HG03558 (cell line): ENCODE data around the gene LARP6.
"Not testable (repeated sequence)": the region's sequence is repeated elsewhere in the genome, so short reads cannot be mapped to it uniquely, and the experiment has no call there.

Source experiments
- ATAC-seq: cut with Tn5 transposase; IDR thresholded peaks from one replicate; pipeline ENCODE4 v1.9.1; 2021; ENCODE audit warnings: moderate number of reproducible peaks; ENCODE audit not compliant: unreplicated experiment; ENCODE audit errors: extremely low read depth

The LARP6 gene

DNA sequence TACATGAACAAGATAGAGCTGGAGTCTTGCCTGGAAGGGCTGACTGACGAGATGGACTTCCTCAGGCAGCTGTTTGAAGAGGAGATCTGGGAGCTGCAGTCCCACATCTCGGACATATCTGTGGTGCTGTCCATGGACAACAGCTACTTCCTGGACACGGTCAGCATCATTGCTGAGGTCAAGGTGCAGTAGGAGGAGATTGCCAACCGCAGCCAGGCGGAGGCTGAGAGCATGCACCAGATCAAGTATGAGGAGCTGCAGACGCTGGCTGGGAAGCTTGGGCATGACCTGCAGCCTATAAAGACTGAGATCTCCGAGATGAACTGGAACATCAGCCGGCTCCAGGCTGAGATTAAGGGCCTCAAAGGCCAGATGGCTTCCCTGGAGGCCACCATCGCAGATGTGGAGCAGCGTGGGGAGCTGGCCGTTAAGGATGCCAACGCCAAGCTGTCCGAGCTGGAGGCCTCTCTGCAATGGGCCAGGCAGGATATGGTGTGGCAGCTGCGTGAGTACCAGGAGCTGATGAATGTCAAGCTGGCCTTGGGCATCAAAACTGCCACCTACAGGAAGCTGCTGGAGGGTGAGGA lies 5.5 kb upstream of the LARP6 start:
- no peak for ATAC-seq

DNA sequence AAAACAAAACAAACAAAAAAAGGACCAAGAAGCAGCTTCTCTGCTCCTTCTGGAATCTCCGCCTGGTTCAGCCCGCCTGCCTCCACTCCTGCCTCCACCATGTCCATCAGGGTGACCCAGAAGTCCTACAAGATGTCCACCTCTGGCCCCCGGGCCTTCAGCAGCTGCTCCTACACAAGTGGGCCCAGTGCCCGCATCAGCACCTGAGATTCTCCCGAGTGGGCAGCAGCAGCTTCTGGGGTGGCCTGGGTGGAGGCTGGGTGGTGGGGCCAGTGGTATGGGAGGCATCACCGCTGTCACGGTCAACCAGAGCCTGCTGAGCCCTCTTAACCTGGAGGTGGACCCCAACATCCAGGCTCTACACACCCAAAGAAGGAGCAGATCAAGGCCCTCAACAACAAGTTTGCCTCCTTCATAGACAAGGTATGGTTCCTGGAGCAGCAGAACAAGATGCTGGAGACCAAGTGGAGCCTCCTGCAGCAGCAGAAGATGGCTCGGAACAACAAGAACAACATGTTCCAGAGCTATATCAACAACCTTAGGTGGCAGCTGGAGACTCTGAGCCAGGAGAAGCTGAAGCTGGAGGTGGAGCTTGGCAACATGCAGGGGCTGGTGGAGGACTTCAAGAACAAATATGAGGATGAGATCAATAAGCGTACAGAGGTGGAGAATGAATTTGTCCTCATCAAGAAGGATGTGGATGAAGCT lies 4.8 kb upstream of the LARP6 start:
- ATAC-seq, result not testable (repeated sequence)

DNA sequence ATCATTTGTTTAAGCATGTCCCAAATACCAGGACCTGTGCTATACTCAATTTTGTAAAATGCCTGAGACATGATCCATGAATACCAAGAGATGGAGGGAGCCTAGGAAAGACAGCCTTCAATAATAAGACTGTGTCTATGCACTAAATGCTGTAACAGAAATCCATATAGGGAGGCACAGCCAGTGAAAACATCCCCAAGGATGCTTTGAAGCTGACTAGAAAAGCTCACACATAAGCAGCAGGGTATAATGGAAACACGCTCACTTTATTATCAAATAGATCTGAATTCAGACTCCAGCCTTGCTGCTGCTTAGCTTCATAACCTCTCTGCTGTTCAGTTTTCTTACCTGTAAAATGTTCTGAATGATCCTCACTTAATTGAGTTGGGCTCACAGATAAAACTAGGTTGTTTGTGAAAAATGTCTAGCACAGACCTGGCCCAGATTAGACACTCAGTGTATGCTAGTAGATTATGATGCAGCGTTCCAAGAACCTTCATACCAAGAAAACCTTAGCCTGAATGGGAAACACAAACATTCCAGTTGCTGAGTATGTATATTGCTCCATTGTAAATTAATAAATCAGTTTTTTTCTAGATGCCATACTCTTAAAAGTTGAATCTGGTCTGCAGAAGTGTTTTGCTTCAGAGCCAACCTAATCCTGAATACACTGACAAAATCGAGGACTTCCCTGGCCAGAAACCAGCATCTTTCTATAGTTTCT lies 3.8 kb upstream of the LARP6 start:
- no peak for ATAC-seq

DNA sequence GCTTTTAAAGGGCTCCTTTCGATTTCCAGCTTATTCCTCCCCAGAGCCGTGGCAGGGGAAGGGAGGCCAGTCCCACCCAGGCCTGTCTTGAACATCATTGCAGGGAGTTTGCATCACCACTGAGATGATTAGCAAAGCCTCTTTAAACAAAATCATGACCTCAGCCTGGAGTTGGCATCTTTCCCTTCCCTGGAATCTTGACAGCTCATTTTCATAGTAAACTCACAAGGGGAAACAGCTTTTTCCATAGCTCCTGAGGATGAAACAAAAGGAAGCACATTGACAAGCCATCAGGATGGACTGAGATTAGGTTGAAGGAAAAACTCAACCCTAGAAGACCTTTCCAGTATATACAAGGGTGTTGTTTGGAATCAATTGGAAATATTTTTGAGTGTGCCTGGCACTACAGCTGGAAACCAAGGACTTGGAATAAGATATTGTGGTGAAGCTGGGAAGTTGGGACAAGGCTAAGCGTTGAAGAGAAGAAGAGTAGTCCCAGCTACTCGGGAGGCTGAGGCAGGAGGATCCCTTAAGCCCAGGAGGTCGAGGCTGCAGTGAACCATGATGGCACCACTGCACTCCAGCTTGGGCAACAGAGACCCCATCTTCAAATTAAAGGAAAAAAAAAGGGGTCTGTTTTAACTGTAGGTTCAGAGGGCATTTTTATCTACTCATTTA lies 3.1 kb upstream of the LARP6 start:
- no peak for ATAC-seq

DNA sequence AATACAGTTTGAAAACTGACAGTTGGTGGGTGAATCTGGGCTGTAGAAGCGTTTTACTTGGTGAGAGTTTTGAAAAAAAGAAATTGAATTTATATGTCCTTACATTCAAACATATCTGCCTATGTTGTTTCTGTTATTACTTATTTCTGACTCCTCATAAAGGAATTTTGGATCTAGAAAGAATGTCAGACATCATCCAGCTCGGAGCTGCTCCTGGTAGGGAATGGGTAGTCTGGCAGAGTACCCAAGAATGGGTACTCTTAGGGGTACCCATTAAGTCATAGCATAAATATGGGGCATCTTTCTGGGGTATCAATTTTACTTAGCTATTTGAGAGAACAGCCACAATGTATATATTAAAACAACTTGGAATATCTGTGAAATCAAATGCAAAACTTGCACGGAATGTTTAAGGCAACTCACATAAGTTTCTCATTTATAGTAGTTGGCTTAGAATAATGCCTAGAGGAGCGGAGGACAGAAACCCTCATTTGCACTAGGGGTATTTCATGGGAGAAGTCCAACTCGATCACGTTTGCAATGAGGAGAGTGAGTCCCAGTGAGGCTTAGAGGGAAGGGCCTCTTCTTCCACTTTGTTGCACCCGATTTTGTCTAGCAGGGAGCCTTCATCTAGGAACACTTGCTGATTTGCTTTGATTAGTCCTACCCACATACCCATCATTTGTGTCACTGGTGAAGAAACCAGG lies 2.4 kb upstream of the LARP6 start:
- no peak for ATAC-seq

DNA sequence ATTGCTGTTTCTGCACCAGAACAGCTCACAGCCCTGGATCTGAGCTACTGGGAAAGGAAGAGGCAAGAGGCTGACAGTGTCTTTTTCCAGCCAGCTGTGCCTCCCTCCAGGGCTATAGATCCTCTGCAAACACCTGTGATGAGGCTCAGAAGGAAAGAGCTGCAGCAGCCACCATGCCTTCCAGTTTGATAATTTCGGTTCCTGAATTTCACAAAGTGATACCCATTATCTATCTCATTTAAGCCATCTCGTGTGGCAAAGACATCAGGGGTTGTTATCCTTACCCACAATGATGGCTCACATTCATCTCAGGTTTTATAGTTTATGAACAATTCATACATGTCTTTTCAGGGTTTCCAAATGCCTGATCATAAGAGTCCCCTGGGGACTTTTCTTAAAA lies 1.8 kb upstream of the LARP6 start:
- ATAC-seq, result no peak

DNA sequence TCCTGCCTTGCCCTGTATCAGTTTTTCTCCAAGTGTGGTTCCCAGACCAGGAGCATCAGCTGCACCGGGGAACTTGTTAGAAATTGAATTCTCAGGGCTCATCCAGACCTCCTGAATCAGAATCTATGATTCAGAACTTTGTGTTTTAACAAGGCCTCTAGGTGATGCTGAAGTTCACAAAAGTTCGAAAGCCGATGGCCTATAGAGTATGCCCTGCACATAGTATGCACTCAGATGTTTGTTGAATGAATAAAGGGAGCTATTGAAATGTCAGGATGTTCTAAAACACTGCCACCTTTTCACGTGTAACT lies 664 bp upstream of the LARP6 start:
- ATAC-seq, result no peak

DNA sequence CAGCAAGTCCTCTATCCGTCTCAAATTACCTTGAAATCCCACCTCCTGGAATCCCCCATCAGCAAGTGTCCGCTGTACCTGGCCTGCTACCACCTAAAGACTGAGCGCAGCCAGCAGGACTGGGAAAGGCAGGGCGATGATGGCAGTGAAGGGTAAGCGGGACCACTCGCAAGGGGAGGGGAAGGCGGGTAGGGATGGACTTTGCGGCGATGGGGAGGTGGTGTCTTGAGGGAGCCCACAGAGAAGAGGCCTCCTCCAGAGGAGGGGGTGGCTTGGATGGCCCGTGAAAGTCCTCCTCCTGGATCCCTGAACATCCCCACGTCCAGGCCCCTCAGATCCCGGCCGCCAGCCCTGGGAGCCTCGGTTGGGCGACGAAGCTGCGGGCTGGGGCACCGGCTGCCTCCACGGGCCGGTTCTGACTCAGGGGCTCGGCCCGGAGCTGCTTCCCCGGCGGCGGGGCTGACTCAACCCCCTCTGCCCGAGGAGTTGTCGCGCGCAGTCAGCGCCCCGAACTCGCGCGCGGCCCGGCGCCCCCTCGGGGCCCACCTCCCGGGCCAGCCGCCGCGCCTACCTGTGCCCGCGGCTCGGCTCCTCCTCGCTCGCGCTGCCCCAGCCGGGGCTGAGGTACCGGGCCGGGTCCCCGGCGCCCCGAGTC lies 512 bp downstream of the LARP6 start:
- no peak for ATAC-seq

DNA sequence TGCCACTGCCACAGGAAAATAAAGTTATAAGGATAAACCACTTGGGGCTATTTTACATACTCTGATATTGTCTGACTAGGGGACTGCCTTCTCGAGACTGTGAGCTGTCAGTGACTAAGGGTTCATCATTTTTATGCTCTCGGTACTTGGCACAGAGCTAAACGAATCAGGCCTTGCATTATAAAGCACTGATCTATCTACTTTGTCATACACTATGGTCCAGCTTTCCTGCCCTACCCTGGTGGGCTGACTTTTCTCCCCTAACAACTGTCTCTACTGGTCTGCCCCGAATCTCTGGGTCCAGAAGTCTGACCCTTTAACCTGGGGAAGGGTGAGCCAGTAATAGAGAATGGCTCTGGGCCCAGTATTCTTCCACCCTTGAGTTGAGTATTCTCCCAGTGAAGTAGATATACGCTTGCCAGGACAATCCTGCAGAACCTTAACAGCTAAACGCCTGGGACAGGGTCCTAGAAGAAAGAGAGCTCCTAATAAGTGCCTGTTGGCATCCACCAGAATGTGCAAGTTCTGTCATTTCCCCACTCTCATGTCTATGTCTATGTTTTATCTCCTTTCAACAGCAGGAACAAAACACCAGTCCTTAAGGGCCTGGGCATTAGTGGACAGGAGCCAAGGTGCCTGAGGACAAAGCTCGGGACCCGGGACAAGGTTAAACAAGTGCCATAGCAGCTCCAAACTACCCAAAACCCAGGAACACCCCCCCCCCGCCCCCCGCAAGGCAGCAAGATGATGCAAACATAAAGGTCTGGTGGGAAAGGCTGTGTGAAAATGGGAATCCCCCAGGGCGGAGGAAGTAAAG lies 1.2 kb downstream of the LARP6 start:
- no peak for ATAC-seq

DNA sequence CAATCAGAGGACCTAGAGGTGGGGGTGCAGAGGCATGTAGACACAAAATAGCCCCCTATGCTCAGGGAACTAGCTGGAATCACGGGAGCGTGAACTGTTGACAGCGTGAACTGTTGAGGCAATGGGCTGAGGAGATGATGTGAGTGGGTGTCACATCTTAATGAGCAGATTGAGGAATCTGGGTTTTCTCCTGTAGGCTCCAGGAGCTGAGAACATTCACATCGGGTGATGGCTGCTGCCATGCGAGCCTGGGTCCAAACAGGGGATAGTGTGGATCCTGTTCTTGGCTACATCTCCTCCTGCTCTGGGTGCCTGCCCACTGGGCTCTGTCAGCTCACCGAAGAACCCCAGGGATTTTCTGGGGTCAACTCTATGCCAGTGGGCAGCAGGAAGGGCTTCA lies 2.1 kb downstream of the LARP6 start:
- no peak for ATAC-seq

DNA sequence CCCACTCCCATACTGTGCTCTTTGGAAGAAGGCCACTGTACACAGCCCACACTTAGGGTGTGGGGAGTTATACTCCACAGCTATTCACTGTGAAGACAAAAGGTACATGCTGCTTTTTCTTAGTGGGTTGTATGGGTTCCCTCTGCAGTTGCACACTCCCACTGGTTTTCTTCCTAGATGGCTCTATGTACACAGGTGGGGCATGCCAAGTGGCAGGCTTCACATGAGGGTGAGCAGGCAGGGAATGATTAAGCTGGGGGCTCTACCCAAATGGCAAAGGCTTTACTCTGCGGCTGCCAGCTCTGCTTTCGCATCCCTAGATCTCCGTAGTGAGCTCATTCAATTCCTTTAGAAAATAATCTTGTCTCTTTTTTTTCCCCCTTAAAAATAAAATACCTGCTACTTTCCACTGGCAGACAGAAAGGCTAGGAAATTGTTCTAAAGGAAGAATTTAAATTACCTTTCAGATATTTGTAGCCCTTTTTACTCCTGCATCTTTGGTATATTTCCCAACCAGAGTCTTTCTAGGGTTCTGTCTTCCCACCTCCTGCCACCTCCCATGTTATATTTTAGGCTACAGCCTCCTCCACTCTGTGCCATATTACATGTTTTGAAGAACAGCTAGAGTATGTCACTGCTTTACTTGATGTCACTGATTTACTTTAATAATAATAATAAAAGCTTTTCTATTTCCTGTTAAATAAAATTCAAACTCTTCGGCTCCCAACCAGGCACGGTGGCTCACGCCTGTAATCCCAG lies 8.2 kb downstream of the LARP6 start:
- ATAC-seq, result no peak

DNA sequence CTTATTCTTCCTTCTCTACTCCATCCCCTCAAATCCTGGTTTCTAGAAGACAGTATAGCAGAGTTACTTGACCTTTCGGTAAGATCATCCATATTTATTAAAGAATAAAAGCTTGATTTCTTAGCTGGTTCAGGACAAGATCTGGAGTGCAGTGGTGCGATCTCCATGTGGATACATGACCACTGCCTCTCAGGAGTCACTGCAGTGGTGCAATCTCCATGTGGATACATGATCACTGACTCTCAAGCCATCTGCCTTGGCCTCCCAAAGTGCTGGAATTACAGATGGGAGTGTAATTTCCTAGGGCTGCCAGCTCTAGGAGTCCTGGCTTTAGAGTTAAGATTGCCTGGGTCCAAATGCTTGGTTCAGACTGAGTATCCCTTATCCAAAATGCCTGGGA lies 16.5 kb downstream of the LARP6 start:
- no peak for ATAC-seq

DNA sequence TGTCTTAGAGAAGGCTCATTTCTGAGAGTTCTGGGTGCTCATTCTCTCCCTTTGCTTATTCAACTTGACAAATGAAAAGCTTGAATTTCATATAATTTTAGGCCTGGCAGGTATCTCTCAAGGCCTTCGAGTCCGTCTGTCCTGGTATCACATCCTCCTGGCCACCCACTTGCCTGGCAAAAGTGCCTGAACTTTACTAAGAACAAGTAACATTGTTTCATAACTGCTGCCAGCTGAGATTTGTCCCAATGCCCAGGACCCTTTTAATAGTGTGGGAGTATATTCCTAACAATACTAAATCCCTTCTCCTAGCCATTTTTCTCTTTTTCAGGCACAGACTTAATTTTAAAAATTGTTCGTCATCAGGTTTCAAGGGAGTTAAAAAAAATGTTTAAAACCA lies 18.1 kb downstream of the LARP6 start:
- no peak for ATAC-seq

DNA sequence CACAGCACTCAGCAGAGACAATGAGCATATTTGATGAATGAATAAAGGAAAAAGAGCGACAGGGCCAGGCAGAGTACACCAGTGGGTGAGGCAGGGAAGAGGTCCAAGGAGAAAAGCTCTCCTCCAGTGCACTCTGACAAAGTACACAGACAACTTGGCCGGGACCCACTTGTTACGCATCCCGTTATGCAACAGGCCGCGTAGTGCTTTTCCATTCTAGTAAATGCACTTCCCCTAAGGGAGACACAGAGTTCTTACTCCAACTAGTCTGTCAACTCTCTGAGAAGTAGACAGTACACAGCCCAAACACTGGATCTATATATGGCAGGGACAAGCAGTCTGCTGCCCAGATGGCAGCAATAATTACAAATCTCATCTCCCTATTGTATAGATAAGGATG lies 18.5 kb downstream of the LARP6 start:
- ATAC-seq, result no peak

DNA sequence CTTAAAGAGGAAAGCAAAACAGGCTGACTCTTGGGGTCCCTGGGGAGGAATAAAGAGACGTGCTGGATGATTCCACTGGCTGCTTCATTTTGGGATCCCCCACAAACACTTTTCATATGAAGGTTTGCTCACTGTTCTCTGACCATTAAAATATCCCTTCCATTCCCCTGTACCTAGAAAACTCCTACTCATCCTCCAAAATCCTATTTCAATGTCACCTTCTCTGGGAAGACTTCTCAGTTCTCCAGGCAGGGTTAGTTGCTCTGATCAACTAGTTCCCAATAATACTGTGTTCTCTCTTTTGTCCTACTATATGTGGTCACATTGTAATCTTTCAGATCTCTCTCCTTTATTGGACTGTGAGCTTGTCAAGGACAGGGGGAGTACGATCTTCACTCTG lies 19.0 kb downstream of the LARP6 start:
- ATAC-seq, result no peak

DNA sequence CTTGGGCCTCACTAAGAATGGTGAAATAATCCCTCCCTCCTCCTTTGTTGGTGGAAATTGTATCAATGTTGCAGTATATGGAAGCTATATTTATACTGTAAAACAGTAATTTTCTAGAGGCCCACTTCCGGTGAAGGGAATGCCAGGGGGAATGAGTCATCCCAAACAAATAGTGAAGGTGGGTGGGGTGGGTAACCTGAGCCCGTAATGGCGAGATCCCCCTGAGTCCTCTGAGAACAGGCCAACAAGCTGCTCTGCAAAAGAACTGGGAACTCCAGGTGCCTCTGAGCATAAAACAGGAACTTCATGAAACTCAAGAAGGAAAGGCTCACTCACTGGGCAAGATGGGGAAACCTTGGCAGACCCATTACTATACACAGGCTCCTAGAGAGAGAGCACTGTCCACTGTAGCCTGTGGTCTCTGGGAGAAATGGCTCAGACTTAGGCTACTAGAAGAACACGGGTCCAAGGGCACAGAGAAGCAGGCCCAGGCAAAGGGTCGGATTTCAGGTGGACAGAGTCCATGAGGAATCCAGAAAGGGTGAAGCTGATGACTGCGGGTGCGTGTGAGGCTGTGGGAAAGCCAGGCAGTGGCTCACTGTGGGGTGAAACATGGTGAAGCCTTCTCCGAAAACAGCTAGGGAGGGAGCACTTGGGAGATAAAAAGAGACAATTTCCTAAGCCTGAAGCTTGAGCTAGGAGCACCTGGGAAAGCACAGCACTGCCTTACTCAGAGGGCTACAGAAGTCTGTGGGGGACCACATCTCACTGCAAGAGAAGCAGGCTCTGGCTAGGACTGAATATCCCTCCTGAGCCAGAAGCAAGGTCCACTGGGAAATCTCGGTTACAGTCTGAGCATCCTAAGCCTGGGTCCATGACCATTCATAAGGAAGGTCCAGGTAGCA lies 19.8 kb downstream of the LARP6 start:
- ATAC-seq, result no peak

DNA sequence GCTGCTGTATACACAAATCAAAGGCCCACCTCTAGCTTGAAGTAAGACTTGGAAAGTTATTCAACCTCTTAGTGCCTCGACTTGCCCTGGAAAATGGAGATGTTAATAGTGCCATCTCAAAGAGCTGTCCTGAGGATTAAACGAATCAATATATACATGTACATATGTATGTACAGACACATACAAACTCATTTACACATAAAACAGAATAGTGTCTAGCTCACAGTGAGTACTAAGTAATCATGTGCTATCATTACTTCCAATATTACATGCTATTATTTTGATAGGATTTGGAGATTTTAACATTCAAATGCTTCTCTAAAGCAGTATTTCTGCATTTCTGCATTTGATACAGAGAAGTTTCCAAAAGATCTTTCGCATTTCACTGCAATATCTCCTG lies 20.5 kb downstream of the LARP6 start:
- ATAC-seq, result no peak

DNA sequence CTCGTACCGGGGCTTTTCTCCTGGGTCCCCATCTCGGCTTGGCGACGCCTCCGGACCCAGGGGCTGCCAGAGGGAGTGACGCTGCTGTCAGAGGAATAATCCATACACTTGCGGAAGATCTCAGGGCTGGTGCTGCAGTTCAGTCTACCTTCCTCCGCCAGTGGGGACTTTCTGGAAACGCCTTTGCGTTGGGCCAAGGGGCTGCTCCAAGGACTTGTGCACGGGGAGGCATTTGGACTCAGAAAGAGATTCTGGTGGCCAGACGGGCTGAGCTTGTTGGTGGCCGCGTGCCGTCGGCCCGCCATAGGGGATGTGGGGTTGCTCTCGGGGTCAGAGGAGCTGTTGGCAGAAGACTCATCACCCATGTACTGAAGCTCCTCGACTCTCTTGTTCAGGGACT lies 21.8 kb downstream of the LARP6 start:
- no peak for ATAC-seq
